MCF 10A (cell line): ENCODE results near the gene USH2A. TPM values are rescaled to one million over a fixed set of nuclear protein-coding genes. Genes with fewer than 3 reads are reported as not detected.

Experiments used
- BruUV-seq: library from RNA; stranded (reverse); fragments of 400-500 nt; replicated peaks from 2 replicates; lab custom pipeline; 2021; lab: Mats Ljungman, UMichigan
- CTCF ChIA-PET: fragments of 300-600 bp; sonication (Branson Sonifier 250); formaldehyde crosslinking; extraction: SDS; loops from one replicate; lab custom pipeline; 2021; ENCODE audit warnings: antibody characterized with exemption, inconsistent platforms; lab: Yijun Ruan, JAX
- POLR2A ChIA-PET: fragments of 300-600, 350-650 bp; sonication (Branson Sonifier 250); formaldehyde crosslinking; extraction: SDS; loops from one replicate; lab custom pipeline; 2020; ENCODE audit warnings: antibody characterized with exemption, inconsistent platforms; lab: Yijun Ruan, JAX
- DNase-seq: peaks from one replicate; pipeline ENCODE4 v3.0.0-alpha.2; 2018; ENCODE audit not compliant: unreplicated experiment
- H3K27ac Mint-ChIP-seq: one replicate; pipeline ENCODE4 v1.8.0; 2022; ENCODE audit warnings: mild to moderate bottlenecking, low read depth, mixed read lengths; ENCODE audit not compliant: unreplicated experiment
- H3K27me3 Mint-ChIP-seq: one replicate; pipeline ENCODE4 v1.8.0; 2022; ENCODE audit warnings: mixed read lengths; ENCODE audit not compliant: insufficient read depth, unreplicated experiment
- H3K36me3 Mint-ChIP-seq: one replicate; pipeline ENCODE4 v1.8.0; 2022; ENCODE audit warnings: mild to moderate bottlenecking, moderate library complexity, mixed read lengths; ENCODE audit not compliant: insufficient read depth, unreplicated experiment
- H3K4me1 Mint-ChIP-seq: one replicate; pipeline ENCODE4 v1.8.0; 2022; ENCODE audit warnings: mixed read lengths; ENCODE audit not compliant: insufficient read depth, unreplicated experiment
- H3K4me3 Mint-ChIP-seq: one replicate; pipeline ENCODE4 v1.8.0; 2022; ENCODE audit warnings: mild to moderate bottlenecking, moderate library complexity, mixed read lengths; ENCODE audit not compliant: unreplicated experiment
- H3K9me3 Mint-ChIP-seq: one replicate; pipeline ENCODE4 v1.8.0; 2022; ENCODE audit warnings: mixed read lengths; ENCODE audit not compliant: unreplicated experiment
- CTCF ChIP-seq: fragments of 200-600 bp; IDR thresholded peaks from one replicate; pipeline ENCODE4 v1.8.0; 2022; ENCODE audit warnings: antibody characterized with exemption, mild to moderate bottlenecking; ENCODE audit not compliant: unreplicated experiment
- intact Hi-C: fragments of 100-400 bp; cut with micrococcal nuclease; formaldehyde crosslinking; loops from 2 replicates; pipeline ENCODE4 v1.14.1; 2022
- total RNA-seq: library from RNA; stranded (reverse); gene quantifications from 2 replicates; pipeline ENCODE4 v1.2.3, GENCODE V29; 2022

The USH2A gene
- total RNA-seq, 1 experiment from 2014 or later: not detected

- peaks cover 71% of the 10 kb centered on the region for H3K27me3 Mint-ChIP-seq
- intact Hi-C loops: no loop called here
- no peak for TF ChIP-seq CTCF
- no peak overlapping the region for H3K27ac Mint-ChIP-seq
- no peak overlapping the region for H3K4me3 Mint-ChIP-seq
- no peaks in the 10 kb centered on the region for H3K9me3 Mint-ChIP-seq
- BruUV-seq: no TSS peak
- no peaks in the 10 kb centered on the region for H3K4me1 Mint-ChIP-seq
- ChIA-PET POLR2A (interaction anchor here (0.8 kb wide), 1 partner anchor 121 kb away, joined by 4 read pairs; no protein-coding TSS in a partner anchor), CTCF (interaction anchor here (0.7 to 0.8 kb wide), 2 partner anchors 431 to 479 kb away, joined by 3 to 5 read pairs; no protein-coding TSS in a partner anchor)
- no peak for DNase-seq
- H3K36me3 Mint-ChIP-seq: no peaks in the 10 kb centered on the region
Measured at GRCh38 chr1:215789981-215790380, 633.3 kb downstream of the USH2A start.

GRCh38 chr1:215786997-215787396 is 636.3 kb downstream of the USH2A start:
- Mint-ChIP-seq H3K27me3 (peaks cover 77% of the 10 kb centered on the region), H3K9me3 (no peaks in the 10 kb centered on the region), H3K4me1 (no peaks in the 10 kb centered on the region), H3K4me3 (no peak overlapping the region), H3K36me3 (no peaks in the 10 kb centered on the region), H3K27ac (no peak overlapping the region)
- ChIA-PET POLR2A (no interaction called here), CTCF (interaction anchor here (0.7 kb wide), 1 partner anchor 173 kb away, joined by 5 read pairs; no protein-coding TSS in a partner anchor)
- DNase-seq: no peak
- intact Hi-C loops: no loop called here
- TF ChIP-seq CTCF: no peak
- BruUV-seq: no TSS peak

- BruUV-seq: no TSS peak
- CTCF ChIA-PET: no interaction called here
- H3K4me1 Mint-ChIP-seq: peaks cover 5% of the 10 kb centered on the region
- POLR2A ChIA-PET: no interaction called here
- DNase-seq: no peak
- H3K36me3 Mint-ChIP-seq: no peaks in the 10 kb centered on the region
- peaks cover 49% of the 10 kb centered on the region for H3K27me3 Mint-ChIP-seq
- H3K4me3 Mint-ChIP-seq: no peak overlapping the region
- H3K9me3 Mint-ChIP-seq: no peaks in the 10 kb centered on the region
- H3K27ac Mint-ChIP-seq: no peak overlapping the region
- intact Hi-C loops: no loop called here
- TF ChIP-seq CTCF: no peak
Measured at GRCh38 chr1:215780641-215781040, 642.6 kb downstream of the USH2A start.

- no peak for DNase-seq
- ChIA-PET POLR2A (no interaction called here), CTCF (interaction anchor here (0.7 kb wide), 1 partner anchor 1126 kb away, joined by 4 read pairs; no protein-coding TSS in a partner anchor)
- no peak overlapping the region for H3K27ac Mint-ChIP-seq
- no peak overlapping the region for H3K4me3 Mint-ChIP-seq
- peaks cover 5% of the 10 kb centered on the region for H3K4me1 Mint-ChIP-seq
- TF ChIP-seq CTCF: no peak
- intact Hi-C loops: no loop called here
- BruUV-seq: no TSS peak
- H3K36me3 Mint-ChIP-seq: no peaks in the 10 kb centered on the region
- peaks cover 47% of the 10 kb centered on the region for H3K27me3 Mint-ChIP-seq
- no peaks in the 10 kb centered on the region for H3K9me3 Mint-ChIP-seq
Measured at GRCh38 chr1:215780139-215780538, 643.1 kb downstream of the USH2A start.
